Upper lobe of right lung (tissue), 1 donor: ENCODE measurements around the gene BEND5. TPM values are rescaled to one million over a fixed set of nuclear protein-coding genes. Genes with fewer than 3 reads are reported as not detected.
A peak's percentile ranks its signal among the peaks of the same experiment; 100 is the strongest.

Experiments
- ATAC-seq: fragments of 200-7000 bp; cut with Tn5 transposase; one replicate; pipeline ENCODE4 v1.9.1; 2020; ENCODE audit warnings: mild to moderate bottlenecking, moderate library complexity
- DNase-seq: peaks from one replicate; pipeline ENCODE4 v3.0.0-alpha.2; 2020
- H3K27ac ChIP-seq: fragments of 200-600 bp; one replicate; pipeline ENCODE4 v1.8.0; 2022
- H3K27me3 ChIP-seq: fragments of 200-600 bp; one replicate; pipeline ENCODE4 v1.8.0; 2022; ENCODE audit warnings: mild to moderate bottlenecking
- H3K36me3 ChIP-seq: fragments of 200-600 bp; one replicate; pipeline ENCODE4 v1.8.0; 2022
- H3K4me1 ChIP-seq: fragments of 200-600 bp; one replicate; pipeline ENCODE4 v1.8.0; 2022
- H3K4me3 ChIP-seq: fragments of 200-600 bp; one replicate; pipeline ENCODE4 v1.8.0; 2022; ENCODE audit warnings: mild to moderate bottlenecking
- H3K9me3 ChIP-seq: fragments of 200-600 bp; one replicate; pipeline ENCODE4 v1.8.0; 2022
- intact Hi-C: fragments of 100-400 bp; cut with DNase I; formaldehyde crosslinking; loops from one replicate; pipeline ENCODE4 v1.11.0; 2022
- total RNA-seq: library from RNA; stranded (reverse); fragmentation: NEBNext Ultra II Directional; extraction: Animal tissue kit (Norgen Biotek cat#: 25700); gene quantifications from one replicate; pipeline ENCODE4 v1.2.1, GENCODE V29; 2021
- TF ChIP-seq, protein P1 (sequence below): fragments of 200-600 bp; IDR thresholded peaks from one replicate; pipeline ENCODE4 v1.8.0; 2022; ENCODE audit warnings: antibody characterized with exemption
- donor health status: DM: no; HTN: yes; CAD: no; lungs with severe emphysema.

BEND5 gene
- total RNA-seq, 1 donor from 2014 or later, result 3.4 TPM

DNA sequence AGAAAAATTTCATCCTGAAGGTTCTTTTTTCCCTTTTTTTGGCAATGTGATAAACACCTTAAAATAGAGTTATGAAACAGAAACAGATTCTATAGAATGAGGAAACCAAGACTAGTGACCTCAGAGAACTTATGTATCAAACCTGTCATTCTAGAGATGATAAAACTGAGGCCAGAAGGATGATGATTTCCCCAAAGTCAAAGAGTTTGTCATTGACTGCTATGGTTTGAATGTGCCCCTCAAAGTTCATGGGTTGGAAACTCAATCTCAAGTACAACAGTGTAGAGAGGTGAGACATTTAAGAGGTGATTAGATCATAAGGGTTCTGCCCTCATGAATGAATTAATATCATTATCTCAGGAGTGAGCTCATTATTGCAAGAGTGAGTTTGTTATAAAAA is 13.7 kb upstream of the BEND5 start:
- ATAC-seq (no peak), DNase-seq (no peak)
- Histone ChIP-seq H3K27me3 (no peaks in the 10 kb centered on the region), H3K9me3 (no peaks in the 10 kb centered on the region), H3K4me1 (no peaks in the 10 kb centered on the region), H3K4me3 (no peak overlapping the region), H3K36me3 (no peaks in the 10 kb centered on the region), H3K27ac (no peak overlapping the region)
- TF ChIP-seq, protein P1, sequence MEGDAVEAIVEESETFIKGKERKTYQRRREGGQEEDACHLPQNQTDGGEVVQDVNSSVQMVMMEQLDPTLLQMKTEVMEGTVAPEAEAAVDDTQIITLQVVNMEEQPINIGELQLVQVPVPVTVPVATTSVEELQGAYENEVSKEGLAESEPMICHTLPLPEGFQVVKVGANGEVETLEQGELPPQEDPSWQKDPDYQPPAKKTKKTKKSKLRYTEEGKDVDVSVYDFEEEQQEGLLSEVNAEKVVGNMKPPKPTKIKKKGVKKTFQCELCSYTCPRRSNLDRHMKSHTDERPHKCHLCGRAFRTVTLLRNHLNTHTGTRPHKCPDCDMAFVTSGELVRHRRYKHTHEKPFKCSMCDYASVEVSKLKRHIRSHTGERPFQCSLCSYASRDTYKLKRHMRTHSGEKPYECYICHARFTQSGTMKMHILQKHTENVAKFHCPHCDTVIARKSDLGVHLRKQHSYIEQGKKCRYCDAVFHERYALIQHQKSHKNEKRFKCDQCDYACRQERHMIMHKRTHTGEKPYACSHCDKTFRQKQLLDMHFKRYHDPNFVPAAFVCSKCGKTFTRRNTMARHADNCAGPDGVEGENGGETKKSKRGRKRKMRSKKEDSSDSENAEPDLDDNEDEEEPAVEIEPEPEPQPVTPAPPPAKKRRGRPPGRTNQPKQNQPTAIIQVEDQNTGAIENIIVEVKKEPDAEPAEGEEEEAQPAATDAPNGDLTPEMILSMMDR, result no peak
- intact Hi-C loops, result no loop called here

DNA sequence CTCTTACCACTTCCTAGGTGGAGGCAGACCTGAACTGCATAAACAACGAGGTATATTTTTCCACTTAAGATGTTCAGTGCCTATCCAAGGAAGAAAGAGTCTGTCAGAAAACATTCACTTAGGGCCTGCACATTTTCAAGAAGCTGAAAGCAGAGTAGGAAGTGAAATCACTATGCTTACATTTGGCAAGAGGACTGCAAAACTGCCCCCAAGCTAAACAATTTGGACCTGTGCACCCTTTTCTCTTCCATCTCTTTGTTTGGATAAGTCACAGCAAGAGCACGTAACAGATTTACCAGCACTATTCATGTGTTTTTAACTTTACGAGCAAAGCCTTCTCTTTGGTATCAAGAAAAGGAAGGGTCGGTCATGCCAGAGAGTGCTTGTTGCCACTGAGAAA is 13.2 kb upstream of the BEND5 start:
- H3K27ac ChIP-seq, result no peak overlapping the region
- H3K36me3 ChIP-seq, result no peaks in the 10 kb centered on the region
- no peaks in the 10 kb centered on the region for H3K9me3 ChIP-seq
- intact Hi-C loops, result no loop called here
- no peak for ATAC-seq
- H3K4me3 ChIP-seq, result no peak overlapping the region
- H3K27me3 ChIP-seq, result no peaks in the 10 kb centered on the region
- no peak for DNase-seq
- H3K4me1 ChIP-seq, result no peaks in the 10 kb centered on the region
- TF ChIP-seq, protein P1, result no peak

DNA sequence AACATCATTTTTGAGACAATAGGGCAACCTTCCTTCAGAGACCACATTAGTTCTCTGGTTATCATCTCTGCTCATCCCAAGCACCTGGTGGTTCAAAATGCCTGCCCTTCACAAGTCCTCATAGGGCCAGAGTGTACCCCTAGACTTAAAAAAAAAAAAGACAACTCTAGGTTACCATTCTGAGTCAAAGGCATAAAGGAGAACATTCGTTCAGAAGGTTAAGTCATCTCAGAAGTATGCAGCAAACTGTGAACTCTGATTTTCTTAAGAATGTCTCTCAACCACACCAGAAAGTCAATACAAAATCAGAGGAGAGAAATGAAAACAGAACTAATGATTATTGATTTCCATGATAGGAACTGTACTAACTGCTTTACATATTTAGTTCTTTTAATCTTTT is 9.2 kb upstream of the BEND5 start:
- intact Hi-C loops, result no loop called here
- TF ChIP-seq, protein P1, result no peak
- no peak overlapping the region for H3K4me3 ChIP-seq
- H3K36me3 ChIP-seq, result no peaks in the 10 kb centered on the region
- no peaks in the 10 kb centered on the region for H3K4me1 ChIP-seq
- DNase-seq (no peak), ATAC-seq (no peak)
- H3K9me3 ChIP-seq, result no peaks in the 10 kb centered on the region
- H3K27ac ChIP-seq, result no peak overlapping the region
- no peaks in the 10 kb centered on the region for H3K27me3 ChIP-seq

DNA sequence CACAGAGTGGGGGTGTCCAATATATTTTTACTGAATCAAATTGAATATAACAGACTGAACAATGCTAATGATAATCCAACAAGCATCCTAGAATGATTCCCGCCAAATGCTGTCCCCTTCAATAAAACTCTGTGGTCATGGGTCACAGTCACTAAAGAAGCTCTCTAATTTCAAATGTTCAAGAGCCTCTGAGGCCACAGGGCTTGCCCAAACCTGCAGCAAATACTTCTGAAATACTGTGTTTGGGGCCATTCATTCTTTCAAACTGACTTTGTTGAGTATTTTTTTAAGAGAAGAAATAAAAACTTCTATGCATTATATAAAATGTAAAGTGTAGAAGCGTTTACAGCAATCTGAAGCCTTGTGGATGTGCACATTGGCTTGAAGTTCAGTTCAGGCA is 7.6 kb upstream of the BEND5 start:
- H3K27ac ChIP-seq, result no peak overlapping the region
- H3K9me3 ChIP-seq, result no peaks in the 10 kb centered on the region
- no peak for ATAC-seq
- intact Hi-C loops, result no loop called here
- no peaks in the 10 kb centered on the region for H3K27me3 ChIP-seq
- TF ChIP-seq, protein P1, result no peak
- H3K4me3 ChIP-seq, result no peak overlapping the region
- H3K4me1 ChIP-seq, result no peaks in the 10 kb centered on the region
- DNase-seq, result no peak
- no peaks in the 10 kb centered on the region for H3K36me3 ChIP-seq

DNA sequence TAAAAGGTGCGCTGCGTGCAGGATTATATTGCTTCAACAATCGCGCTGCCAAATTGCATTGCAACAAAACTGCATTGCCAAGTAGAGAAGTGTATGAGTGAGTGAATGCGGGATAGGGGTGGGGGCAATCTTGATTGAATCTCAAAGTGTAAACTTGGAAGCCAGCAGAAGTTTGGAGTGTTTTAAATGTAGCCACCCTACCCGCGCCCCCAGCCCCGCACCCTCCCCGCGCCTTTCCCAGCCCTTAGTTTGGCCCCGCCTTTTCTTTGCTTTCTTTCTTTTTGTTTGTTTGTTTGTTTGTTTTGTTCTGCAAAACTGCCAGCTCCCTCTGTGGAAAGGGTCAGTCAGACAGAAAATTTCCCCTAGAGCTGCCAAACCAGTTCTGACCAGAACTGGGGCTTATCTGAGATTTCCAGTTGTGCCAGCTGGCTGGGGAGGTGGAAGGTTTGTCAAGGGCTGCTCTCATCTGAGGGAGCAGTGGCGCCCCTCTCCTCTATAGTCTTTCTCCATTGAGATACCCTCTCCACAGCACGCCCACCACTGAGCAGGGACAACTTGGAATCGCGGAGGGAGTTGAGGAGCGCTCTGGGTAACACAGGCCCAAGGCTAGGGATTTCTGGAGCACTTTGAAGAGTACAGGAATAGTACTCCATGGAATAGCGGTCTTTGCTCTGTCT is 666 bp upstream of the BEND5 start:
- H3K4me3 ChIP-seq, result peak overlapping the region; percentile 77
- H3K27ac ChIP-seq, result no peak overlapping the region
- intact Hi-C loops, result no loop called here
- H3K9me3 ChIP-seq, result no peaks in the 10 kb centered on the region
- H3K36me3 ChIP-seq, result no peaks in the 10 kb centered on the region
- peak; percentile 24 for ATAC-seq
- H3K27me3 ChIP-seq, result no peaks in the 10 kb centered on the region
- TF ChIP-seq, protein P1, result no peak
- no peak for DNase-seq
- H3K4me1 ChIP-seq, result peaks cover 10% of the 10 kb centered on the region
